IPS-11a (cell line): ENCODE data around the gene RERE.
"Not testable (repeated sequence)": the region's sequence is repeated elsewhere in the genome, so short reads cannot be mapped to it uniquely, and the experiment has no call there.

ENCODE experiments used
- H3K4me3 ChIP-seq: one replicate; pipeline ENCODE4 v1.5.1; 2013; ENCODE audit warnings: low read depth, low read length, control low read depth

The RERE gene

DNA sequence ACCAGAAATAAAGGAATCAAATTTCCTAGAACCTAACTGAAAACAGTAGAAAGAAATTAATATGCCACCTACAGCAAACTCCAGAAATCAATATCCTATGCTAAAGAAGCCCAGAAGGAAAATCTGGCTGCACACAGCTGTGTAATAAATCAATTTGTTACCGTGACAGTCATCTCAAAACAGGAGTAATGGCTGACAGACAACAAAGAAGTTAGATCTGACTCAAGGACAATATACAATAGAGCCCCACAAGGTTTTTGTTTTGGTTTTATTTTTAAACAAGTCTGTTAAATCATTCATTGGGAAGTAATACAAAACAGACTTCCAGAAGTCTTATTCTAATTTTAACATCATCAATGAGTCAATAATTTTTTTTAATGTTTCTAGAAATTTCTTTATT lies 168.4 kb downstream of the RERE start:
- H3K4me3 ChIP-seq = no peak overlapping the region

DNA sequence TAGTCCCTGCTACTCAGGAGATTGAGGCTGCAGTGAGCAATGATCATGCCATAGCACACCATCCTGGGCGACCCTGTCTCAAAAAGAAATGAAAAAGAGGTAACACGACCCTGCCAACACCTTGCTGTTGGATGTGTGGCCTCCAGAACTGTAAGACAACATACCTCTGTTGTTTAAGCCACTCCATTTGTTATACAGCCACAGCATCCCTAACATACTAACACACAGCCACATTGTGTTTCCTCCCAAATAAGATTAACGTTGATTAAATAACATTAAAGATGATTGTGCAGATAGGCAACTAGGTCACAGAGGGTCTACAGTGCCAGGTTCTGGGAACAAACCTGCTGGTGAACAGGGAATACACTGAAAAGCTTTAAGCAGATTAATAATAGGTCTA lies 170.4 kb downstream of the RERE start:
- H3K4me3 ChIP-seq = no peak overlapping the region

DNA sequence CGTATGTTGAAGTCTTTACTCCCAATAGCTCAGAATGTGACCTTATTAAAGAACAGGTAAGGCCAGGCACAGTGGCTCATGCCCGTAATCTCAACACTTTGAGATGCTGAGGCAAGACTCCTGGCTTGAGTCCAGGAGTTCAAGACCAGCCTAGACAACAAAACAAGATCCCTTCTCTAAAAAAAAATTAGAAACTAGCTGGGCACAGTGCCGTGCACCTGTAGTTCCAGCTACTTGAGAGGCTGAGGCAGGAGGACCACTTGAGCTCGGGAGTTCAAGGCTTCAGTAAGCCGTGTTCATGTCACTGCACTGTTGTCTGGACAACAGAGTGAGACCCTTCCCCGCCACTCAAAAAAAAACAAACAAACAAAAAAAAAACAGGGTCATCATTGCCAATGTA lies 171.3 kb downstream of the RERE start:
- no peak overlapping the region for H3K4me3 ChIP-seq

DNA sequence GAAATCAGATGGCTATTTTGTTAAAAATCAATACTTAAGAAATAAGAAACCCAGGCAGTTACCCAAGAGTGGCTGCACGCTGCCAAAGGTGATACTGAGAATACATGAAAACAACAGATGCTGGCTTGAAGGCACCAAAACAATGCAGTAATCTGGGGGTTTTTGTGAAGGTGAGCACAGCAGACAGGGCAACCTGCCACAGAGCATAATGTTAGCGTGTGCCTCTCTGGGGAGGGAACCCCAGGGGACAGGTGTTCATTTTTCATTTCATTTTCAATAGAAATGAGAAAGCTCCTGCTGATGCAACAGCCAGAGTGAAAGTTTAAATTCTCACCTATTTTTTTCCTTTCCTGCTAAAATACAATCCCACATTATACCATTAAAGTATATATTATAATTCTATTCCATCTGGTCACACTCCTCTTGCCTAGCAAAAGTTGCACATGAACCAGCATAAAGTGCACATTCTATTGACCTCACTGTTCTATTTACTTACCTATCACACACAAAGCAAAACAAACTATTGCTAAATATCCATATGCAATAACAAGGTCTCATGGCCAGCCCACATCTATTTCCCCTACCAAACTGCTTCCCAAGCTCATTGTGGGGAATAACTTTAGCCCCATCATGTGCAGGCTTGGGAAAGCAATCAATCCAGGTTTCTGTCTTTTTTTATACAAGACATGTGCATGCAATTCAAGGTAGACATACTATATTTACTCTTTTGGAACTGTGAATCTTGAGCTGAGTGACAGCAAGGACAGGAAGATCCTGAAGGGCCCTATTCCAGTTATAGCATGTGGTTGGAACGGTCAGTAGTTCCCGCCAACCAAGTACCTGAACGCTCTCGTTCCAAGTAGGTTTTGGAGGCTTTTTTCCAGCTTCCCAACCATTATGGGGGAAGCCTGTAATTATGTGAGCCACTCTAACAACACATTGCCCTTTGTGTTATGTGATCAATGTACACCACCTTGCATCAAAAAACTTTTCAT lies 173.6 kb downstream of the RERE start:
- no peak overlapping the region for H3K4me3 ChIP-seq

DNA sequence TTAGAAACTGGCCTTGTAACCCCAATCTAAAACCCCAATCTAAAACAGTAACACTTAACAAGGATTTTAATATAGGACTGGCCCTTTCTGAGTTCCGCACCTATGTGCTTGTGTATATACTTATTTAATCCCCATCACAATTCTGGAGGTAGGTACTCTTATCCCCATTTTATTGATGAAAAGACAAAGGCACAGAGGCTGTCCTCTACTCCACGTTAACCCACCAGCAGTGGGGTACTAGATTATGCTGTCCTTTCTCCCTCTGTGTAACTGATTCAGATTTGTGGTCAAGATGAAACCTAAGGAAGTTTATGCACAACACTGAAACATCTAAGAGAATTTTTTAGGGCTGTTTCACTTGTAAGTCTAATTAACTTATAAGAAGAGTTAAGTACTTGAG lies 175.3 kb downstream of the RERE start:
- no peak overlapping the region for H3K4me3 ChIP-seq

DNA sequence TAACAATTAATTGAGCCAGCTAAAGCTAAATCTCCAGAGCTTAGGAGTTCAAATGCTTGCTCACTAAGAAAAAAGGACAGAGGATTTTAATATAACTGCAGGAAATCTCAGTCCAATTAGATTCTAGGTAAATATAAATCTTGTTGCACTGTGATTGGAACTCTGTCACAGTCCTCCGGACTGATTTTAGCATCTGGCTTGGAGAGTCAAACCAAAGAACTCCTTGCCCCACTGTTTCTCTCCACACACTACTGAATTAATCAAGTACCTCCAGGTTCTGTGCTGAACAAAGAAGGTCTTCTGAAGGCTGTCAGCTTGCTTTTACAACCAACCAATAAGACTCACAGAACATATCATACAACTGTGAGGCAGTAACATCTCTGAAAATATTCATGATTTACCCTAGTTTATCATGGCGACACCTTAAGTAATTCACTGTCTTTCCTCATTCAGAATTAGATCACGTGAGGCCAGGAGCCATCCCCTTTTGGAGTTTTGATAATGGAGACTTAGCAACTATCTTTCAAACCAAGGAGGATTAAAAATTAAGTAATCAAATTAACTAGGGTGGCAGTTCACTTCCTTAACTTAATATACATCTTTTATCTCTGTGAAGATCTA lies 176.0 kb downstream of the RERE start:
- H3K4me3 ChIP-seq = no peak overlapping the region

DNA sequence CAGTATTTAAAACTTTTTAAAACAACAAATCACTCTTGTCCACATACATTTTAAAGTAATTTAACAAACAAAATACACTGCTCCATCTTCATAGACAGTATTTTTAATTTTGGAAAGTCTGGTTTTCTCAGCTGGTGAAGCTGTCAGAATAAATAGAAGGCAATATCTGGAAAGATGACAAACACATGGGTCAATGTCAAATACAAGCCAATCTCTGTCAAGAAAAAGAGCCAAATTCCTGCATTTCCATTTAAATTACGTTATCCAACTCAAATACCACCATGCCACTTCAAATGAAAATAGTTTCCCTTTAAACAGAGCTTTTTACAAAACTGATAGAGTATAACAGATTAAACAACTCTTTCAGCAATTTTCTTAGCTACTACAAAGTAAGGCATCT lies 176.5 kb downstream of the RERE start:
- H3K4me3 ChIP-seq = no peak overlapping the region

DNA sequence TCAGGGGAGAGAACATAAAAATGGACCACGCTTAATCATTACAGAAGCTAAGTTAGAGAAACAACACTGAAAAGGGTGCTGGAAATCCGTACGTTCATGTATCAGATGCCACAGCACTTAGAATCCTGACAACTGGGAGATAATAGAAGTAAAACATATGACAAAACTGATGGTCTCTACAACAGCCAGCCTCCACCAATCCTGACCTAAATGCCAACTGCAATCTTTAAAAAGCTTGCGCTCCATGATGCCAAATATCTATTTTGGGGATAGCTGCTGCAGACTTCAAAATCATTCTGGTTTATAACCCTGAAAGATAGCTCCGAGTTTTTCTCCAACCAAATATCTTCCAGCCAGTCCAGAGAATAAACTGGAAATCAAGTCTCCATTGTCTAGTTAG lies 178.3 kb downstream of the RERE start:
- H3K4me3 ChIP-seq = no peak overlapping the region

DNA sequence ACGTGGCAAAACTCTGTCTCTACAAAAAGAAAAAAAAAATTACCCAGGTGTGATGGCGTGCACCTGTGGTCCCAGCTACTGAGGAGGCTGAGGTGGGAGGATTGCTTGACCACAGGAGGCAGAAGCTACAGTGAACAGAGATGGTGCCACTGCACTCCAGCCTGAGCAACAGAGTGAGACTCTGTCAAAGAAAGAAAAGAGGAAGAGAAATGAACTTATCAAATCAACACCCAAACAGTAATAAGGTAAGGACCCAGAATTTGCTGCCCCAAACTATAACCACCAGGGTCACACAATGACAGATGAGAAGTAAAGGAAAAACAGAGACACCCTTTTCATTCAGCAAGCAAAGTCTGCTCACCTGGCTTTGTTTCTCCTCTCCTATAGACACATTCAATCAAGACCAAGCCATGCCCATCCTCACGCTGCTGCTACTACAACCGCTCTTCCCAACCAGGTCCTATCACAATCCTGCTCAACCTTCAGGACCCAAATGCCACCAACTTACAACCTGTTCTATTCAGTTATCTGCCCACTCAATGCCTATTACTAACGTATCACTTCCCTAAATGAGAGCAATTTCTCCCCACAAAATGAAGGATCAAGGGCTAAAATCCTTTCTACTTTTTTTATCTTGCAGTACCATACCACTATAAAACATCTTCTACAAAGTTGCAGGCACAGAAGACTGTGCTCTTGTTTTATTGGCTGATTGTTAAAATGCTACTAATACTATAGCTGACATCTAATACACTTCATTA lies 183.5 kb downstream of the RERE start:
- no peak overlapping the region for H3K4me3 ChIP-seq

DNA sequence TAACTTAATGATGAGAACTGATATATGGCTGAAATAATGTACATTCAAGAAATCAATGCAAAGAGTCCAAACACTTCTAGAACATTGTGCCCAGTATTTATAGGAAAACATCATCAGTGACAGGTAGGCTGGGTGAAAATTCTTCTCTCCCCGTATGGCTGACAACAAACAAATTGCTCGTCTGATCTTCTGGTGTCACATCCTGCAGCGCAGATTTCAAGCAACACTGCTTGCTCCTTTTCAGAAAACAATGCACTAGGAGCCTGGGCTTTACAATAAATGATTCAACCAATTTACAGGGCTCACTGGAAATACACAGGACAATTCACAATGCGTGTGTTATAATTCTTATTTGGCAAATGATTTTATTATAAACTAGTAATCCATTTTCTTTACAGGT lies 185.3 kb downstream of the RERE start:
- no peak overlapping the region for H3K4me3 ChIP-seq

DNA sequence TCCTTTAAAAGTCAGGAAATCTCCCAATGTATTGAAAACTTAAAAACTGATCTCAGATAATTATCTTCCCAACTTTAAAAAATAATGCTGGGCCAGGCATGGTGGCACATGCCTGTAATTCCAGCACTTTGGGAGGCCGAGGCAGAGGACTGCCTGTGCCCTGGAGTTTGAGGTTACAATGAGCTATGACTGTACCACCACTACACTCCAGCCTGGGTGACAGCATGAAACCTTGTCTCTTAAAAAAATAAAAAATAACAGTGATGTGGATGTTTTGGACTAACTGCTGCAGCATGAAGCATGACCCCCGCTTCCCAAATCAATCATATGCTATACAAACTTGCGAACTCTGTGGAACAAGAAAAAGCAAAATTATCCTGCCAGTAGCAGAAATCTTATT lies 186.3 kb downstream of the RERE start:
- no peak overlapping the region for H3K4me3 ChIP-seq

DNA sequence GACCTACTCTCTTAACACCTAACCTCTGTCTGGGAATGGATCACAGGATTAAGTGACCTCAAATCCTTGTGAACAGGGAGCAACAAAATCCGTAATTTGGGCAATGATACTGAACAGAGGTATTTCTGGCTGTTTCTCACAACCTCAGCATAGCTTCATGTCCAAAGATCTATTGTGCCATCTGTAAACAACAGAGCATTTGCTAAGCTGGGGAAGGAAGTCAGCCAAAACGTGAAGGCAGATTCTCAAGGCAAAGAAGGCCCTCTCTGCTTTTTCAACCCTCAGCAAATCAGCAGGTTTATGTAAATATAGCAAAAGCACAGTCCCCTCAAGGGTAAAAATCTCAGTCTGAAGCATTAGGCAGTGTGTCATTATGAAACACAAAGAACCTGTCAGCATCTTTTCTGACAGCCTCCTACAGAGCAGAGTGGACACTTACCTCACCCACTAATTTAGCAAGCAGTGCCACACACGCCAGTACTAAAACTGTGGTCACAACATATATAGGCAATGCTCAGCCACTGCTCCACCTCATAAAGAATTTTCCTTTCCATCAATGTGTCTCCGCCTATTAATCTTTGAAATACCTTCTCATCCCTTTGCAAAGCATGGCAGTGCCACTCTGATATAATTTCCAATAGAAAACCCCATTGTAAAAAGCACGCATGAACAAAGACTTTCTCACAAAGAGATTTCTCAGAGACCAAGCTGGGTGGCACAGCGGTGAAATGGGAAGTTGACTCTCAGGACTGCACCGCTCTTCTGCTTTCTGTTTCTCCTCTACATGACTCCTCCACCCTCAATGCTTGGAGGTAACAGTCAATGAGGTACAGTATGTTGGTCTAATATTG lies 188.0 kb downstream of the RERE start:
- no peak overlapping the region for H3K4me3 ChIP-seq

DNA sequence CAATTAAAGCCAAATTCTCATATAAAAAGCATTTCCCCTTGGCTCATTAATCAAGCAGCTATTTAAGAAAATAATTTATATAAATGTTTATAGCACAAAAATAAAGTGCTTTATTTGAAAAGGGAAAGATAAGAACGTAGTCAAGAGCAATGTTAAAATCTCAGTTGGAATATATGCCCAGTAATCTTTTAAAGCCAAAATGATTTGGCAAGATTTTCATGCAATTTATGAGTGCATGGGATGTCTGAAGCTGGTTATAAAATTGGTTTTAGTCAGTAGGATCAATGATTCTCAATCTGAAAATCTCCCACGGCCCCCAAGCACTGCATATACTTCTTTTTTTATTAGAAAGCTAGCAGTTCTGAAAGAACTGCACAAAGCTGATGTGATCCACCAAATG lies 188.8 kb downstream of the RERE start:
- no peak overlapping the region for H3K4me3 ChIP-seq

DNA sequence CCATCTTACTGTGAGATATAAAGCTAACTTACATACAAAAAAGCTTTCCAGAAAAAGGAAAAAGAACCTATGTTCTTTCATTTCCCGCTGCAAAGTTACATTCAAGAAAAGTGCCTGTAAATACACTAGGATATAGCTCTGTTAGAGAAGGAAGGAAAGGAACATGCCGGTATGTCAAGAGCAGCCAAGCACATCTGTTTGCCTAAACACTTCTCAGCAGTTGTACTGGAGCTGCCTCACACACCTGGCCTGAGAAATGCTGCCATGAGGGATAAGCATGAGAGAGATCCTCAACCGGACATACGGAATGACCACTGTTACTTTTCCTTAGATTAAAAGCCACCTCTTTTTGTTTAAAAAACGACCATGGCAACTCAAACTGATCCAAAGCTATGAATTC lies 189.7 kb downstream of the RERE start:
- no peak overlapping the region for H3K4me3 ChIP-seq

DNA sequence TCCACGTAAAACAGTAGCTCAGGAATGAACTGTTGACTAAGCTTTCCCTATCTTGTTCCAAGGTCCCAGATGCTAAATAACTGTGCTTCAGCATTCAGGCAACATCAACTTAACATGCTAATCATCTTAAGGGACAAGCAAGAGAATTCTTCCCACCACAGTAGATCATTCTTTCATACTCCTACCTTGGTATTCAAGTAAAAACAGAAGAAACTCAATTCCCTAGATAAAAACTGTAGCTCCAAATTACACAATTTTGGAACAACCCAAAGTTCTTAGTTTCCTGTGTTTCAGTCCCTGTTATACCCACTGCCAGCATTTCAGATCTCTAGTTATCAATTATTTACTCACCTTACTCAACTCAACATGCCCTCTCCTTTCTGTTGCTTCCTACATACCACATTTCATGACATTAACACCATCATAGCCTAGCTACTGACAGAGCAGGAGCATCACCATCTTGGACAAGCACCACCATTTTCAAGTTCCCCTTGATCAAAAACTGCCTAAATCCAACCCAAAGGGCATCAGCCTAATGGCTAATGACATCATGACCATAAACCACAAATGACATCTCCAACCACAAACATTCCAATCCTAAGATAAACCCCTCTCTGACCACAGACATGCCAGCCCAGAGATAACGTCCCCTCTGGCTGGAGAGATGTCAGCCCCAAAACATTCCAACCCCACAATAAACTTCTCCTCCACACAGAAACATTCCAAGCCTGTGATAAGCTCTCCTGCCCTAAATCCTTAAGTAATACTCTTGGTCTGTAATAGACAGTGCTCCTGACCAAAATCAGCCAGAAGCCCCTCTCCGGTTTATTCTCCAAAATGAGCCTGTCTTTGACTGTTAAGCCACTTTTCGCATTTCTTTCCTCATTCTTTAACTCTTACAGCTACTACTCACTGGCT lies 191.2 kb downstream of the RERE start:
- no peak overlapping the region for H3K4me3 ChIP-seq

DNA sequence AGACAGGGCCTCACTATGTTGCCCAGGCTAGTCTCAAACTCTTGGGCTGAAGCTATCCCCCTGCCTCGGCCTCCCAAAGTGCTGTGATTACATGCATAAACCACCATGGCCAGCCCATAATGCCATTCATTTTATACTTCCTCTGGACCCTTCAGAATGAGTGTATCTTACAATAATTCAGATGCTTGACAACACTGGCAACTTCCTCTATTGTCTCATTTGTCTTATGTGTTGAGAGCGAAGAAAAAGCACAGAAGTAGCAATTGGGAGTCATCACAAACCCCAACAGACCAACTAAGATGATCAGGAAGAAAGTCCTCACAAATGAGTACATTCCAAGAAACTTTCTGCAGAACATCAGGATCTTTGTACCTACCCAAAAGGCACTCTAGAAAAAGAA lies 191.9 kb downstream of the RERE start:
- no peak overlapping the region for H3K4me3 ChIP-seq

DNA sequence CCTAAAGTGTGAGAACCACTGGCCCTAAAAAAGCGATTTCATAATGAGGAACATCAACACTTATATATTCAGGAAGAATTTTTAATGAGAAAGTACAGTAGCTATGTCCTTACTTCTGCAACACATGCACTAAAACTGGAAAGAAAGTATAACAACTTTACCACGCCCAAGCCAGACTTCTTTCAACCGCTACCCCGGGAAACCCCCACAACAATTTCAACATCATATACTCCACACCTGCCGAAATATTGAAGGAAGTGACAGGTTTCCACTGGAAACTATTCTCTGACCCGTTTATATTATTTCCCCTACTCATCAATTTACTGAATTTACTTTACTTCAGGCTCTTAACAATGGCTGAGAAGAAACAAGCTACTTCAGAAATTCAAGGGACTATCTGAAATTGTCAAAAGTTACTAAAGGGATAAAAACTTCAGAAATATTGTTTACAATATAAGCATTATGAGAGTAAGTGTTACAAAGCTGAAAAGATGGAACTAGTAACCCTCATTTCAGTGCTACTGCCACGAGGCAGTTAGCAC lies 193.7 kb downstream of the RERE start:
- H3K4me3 ChIP-seq = not testable (repeated sequence)

DNA sequence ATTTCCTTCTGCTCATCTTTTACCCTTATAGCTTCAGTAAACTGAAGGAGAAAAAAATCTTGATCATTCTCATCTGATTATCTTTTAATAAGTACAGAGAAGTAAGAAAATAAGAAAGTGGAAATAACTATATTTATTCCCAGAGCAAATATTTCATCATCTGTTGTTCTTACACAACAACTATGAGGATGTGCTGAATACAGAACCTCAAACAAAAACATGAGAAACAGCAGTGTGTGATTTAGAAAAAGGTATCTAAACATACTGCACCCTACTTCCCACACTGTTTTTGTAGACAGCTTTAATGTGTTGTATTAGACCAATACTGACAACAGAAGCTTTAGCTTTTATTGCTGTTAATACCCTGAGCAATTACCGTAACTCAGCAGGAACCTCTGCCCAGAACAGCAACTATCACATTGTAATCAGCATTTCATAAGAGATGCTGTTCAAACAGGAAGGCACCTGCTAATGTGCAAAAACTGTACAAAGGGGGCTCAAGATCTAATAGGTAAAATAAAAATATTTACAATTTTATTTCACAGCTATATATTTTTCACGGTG lies 195.6 kb downstream of the RERE start:
- not testable (repeated sequence) for H3K4me3 ChIP-seq

DNA sequence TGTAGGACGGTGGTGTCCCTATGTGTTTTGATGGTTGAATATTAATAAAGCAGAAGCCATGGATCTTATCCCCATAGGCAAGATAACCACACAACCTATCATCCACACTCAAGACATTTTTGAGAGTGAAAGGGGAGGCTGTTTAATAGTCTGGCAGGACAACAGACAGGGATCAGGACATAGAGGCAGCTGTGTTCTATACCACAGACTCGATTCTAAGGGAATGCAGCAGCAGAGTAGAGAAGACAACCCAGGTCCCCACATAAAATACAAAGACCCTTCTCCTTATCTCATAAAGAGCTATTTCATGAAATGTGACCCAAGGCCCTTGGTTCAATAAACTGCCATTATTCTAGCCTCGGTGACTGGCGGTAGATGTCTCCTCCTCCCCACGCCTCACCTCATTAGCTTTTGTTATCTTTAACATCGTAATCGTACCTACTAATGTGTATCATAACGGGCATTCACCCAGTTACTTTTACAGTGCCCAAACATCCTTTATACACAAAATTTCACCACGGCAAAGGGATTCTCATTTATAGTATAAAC lies 196.3 kb downstream of the RERE start:
- H3K4me3 ChIP-seq = not testable (repeated sequence)
